SK-N-MC (cell line): ENCODE results near the gene ATP2A2.
"Not testable (repeated sequence)": the region's sequence is repeated elsewhere in the genome, so short reads cannot be mapped to it uniquely, and the experiment has no call there.

Source experiments
- DNase-seq: peaks from one replicate; pipeline ENCODE4 v3.0.0-alpha.2; 2011; ENCODE audit warnings: low read depth, low spot score
- H3K27ac ChIP-seq: fragments of 200-600 bp; sonication (generic); 2 replicates; pipeline ENCODE4 v1.5.1; 2016; ENCODE audit warnings: mixed run types
- H3K36me3 ChIP-seq: fragments of 200-600 bp; sonication (generic); 2 replicates; pipeline ENCODE4 v1.6.1; 2017; ENCODE audit warnings: antibody characterized with exemption, low read length, mixed read lengths; ENCODE audit not compliant: insufficient read depth
- H3K4me3 ChIP-seq: fragments of 200-600 bp; sonication (generic); 2 replicates; pipeline ENCODE4 v1.5.1; 2016
- H3K9ac ChIP-seq: fragments of 200-600 bp; sonication (generic); 2 replicates; pipeline ENCODE4 v1.8.0; 2017; ENCODE audit warnings: mixed run types, mixed read lengths; ENCODE audit not compliant: insufficient read length
- H3K9me3 ChIP-seq: fragments of 200-600 bp; sonication (generic); 2 replicates; pipeline ENCODE4 v1.6.1; 2017; ENCODE audit warnings: low read depth, mild to moderate bottlenecking, antibody characterized with exemption, low read length, moderate library complexity, mixed read lengths
- EZH2 ChIP-seq: fragments of 200-600 bp; sonication (generic); IDR thresholded peaks from one replicate; pipeline ENCODE4 v1.6.1; 2017; ENCODE audit warnings: antibody characterized with exemption
- FOXP2 ChIP-seq: optimal IDR thresholded peaks from 2 replicates; pipeline ENCODE3; 2011; ENCODE audit warnings: mild to moderate bottlenecking, moderate library complexity; ENCODE audit not compliant: insufficient read depth; ENCODE audit errors: extremely low read length, control extremely low read depth
- POLR2AphosphoS5 ChIP-seq: IDR thresholded peaks from 2 replicates; pipeline ENCODE4 v1.6.1; 2012; ENCODE audit warnings: mild to moderate bottlenecking, low read depth, low read length, borderline replicate concordance

The ATP2A2 gene

DNA sequence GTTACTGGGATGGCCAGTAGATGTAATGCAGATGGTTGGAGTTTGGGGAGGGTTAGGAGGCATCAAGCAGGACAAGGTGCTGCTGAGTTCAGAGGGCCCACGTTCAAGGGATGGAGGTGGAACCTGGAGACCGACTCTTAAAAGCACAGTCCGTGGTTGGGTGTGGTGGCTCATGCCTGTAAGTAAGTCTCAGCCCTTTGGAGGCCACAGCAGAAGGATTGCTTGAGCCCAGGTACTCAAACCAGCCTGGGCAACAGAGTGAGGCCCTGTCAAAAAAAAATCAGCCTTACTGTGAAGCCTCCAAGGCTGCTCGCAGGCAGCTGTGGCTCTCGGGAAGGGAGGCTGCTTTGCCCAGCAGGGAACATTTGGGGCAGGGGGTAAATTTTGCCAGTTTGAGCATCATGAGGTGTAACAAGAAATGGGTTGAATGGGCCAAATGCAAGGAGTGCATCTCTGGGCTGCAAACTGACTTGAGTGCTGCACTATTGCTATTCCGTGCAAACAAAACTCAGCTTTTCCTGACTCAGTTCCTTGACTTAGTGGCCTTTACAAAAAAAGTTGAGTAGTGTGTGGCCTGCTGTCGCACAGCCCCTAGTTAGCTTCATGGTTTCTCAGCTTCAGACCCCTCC, 67.5 kb downstream of the ATP2A2 start:
- Histone ChIP-seq H3K27ac (no peak overlapping the region), H3K36me3 (peaks cover 65% of the 10 kb centered on the region), H3K9me3 (no peaks in the 10 kb centered on the region), H3K4me3 (no peak overlapping the region), H3K9ac (no peak overlapping the region)
- no peak for DNase-seq
- no peak for TF ChIP-seq EZH2
- no peak for TF ChIP-seq FOXP2
- TF ChIP-seq POLR2AphosphoS5 = no peak

GRCh38 chr12:110349096-110349495, 68.0 kb downstream of the ATP2A2 start:
- peaks cover 59% of the 10 kb centered on the region for H3K36me3 ChIP-seq
- TF ChIP-seq POLR2AphosphoS5 (no peak), EZH2 (no peak), FOXP2 (no peak)
- no peak overlapping the region for H3K9ac ChIP-seq
- H3K4me3 ChIP-seq = no peak overlapping the region
- H3K9me3 ChIP-seq = no peaks in the 10 kb centered on the region
- DNase-seq = no peak
- no peak overlapping the region for H3K27ac ChIP-seq

- Histone ChIP-seq H3K27ac (no peak overlapping the region), H3K9me3 (no peaks in the 10 kb centered on the region), H3K4me3 (no peak overlapping the region), H3K9ac (no peak overlapping the region), H3K36me3 (peaks cover 54% of the 10 kb centered on the region)
- DNase-seq = no peak
- peak; percentile 15; the same call in 1 of the 2 replicates for TF ChIP-seq POLR2AphosphoS5
- no peak for TF ChIP-seq EZH2
- no peak for TF ChIP-seq FOXP2
Measured at GRCh38 chr12:110349514-110350151, 68.6 kb downstream of the ATP2A2 start.

- no peak for DNase-seq
- Histone ChIP-seq H3K9me3 (no peaks in the 10 kb centered on the region), H3K36me3 (peaks cover 39% of the 10 kb centered on the region), H3K4me3 (no peak overlapping the region), H3K9ac (no peak overlapping the region), H3K27ac (no peak overlapping the region)
- TF ChIP-seq EZH2 = no peak
- TF ChIP-seq FOXP2 = no peak
- no peak for TF ChIP-seq POLR2AphosphoS5
Measured at GRCh38 chr12:110351119-110351518, 70.1 kb downstream of the ATP2A2 start.

DNA sequence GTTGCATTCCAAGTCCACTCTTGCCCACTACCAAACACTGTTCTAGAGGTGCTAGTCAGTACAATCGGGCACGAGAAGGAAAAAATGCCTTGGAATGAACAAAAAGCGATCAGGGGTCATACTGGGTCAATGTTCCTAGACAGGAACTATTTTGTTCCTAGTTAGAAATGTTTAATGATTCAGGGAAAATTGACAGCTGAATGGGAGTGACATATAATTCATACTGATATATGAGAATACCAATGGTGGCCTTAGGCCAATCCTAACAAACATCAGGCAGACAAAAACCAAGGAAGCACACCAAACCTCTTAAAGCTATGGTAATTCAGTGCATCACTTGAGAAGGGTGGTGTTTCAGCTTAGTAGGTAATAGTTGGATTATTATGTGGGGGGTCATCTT, 71.4 kb downstream of the ATP2A2 start:
- Histone ChIP-seq H3K36me3 (peaks cover 26% of the 10 kb centered on the region), H3K9me3 (no peaks in the 10 kb centered on the region), H3K4me3 (no peak overlapping the region), H3K9ac (no peak overlapping the region), H3K27ac (0 out of 2 replicates have a peak overlapping the region, but pooled peaks have one; percentile 36)
- no peak for DNase-seq
- TF ChIP-seq EZH2 (no peak), FOXP2 (no peak), POLR2AphosphoS5 (no peak)

GRCh38 chr12:110353211-110353965, 72.3 kb downstream of the ATP2A2 start:
- Histone ChIP-seq H3K27ac (peak overlapping the region; percentile 39; the same call in 1 of the 2 replicates), H3K36me3 (peaks cover 18% of the 10 kb centered on the region), H3K4me3 (no peak overlapping the region), H3K9ac (no peak overlapping the region), H3K9me3 (no peaks in the 10 kb centered on the region)
- TF ChIP-seq POLR2AphosphoS5 = 0 out of 2 replicates have a peak, but pooled peaks have one; percentile 20
- no peak for TF ChIP-seq EZH2
- DNase-seq = no peak

- Histone ChIP-seq H3K9ac (no peak overlapping the region), H3K4me3 (no peak overlapping the region), H3K27ac (peak overlapping the region; percentile 57; the same call in 1 of the 2 replicates), H3K36me3 (peaks cover 9% of the 10 kb centered on the region), H3K9me3 (no peaks in the 10 kb centered on the region)
- no peak for DNase-seq
- TF ChIP-seq FOXP2 (no peak), EZH2 (no peak), POLR2AphosphoS5 (no peak)
Measured at GRCh38 chr12:110354172-110354780, 73.2 kb downstream of the ATP2A2 start.

DNA sequence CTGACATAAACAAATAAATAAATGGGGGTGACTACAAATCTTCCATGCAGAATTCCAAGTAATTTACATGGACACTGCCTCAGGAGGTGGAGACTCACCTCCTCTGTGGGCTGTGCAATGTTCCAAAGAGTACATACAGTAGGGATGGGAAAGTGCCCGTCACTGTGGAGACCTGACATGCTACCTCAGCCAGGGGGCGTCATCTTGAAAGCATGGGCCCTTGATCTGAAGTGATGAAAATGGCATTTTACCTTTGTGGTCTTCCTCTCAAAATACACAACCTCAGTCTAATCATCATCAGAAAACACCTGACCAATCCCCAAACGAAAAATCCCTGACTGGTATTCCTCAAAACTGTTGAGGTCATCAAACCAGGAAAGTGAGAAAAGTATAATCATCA, 74.0 kb downstream of the ATP2A2 start:
- Histone ChIP-seq H3K9me3 (no peaks in the 10 kb centered on the region), H3K36me3 (peaks cover 3% of the 10 kb centered on the region), H3K9ac (no peak overlapping the region), H3K4me3 (no peak overlapping the region), H3K27ac (peak overlapping the region; percentile 57; the same call in 1 of the 2 replicates)
- 0 out of 2 replicates have a peak, but pooled peaks have one; percentile 17 for TF ChIP-seq POLR2AphosphoS5
- no peak for TF ChIP-seq FOXP2
- no peak for DNase-seq

- DNase-seq, H3K27ac ChIP-seq: not testable (repeated sequence)
Measured at GRCh38 chr12:110358384-110359097, 77.5 kb downstream of the ATP2A2 start.

More at GRCh38 chr12:110358384-110359097, 77.5 kb downstream of the ATP2A2 start:
- H3K4me3 ChIP-seq, H3K9ac ChIP-seq, H3K9me3 ChIP-seq, H3K36me3 ChIP-seq: not testable (repeated sequence)
